GM08714 (cell line): ENCODE data around the gene LRRC47.

Experiments
- H3K4me3 ChIP-seq: fragments of 200-500 bp; sonication (Bioruptor generic); 2 replicates; pipeline ENCODE4 v1.5.1; 2014; ENCODE audit warnings: mild to moderate bottlenecking, low read length, inconsistent platforms
- ZNF274 ChIP-seq: IDR thresholded peaks from 2 replicates; pipeline ENCODE4 v1.6.1; 2012; ENCODE audit warnings: mild to moderate bottlenecking, low read depth, low read length

LRRC47 gene

GRCh38 chr1:3746389-3746829, 49.9 kb downstream of the LRRC47 start:
- H3K4me3 ChIP-seq = peak overlapping the region; percentile 78
- no peak for TF ChIP-seq ZNF274

- no peak for TF ChIP-seq ZNF274
- no peak overlapping the region for H3K4me3 ChIP-seq
Observed at GRCh38 chr1:3745590-3746381, 50.5 kb downstream of the LRRC47 start.

GRCh38 chr1:3745071-3745470, 51.2 kb downstream of the LRRC47 start:
- TF ChIP-seq ZNF274 = no peak
- H3K4me3 ChIP-seq = no peak overlapping the region

GRCh38 chr1:3744646-3745045, 51.7 kb downstream of the LRRC47 start:
- H3K4me3 ChIP-seq = no peak overlapping the region

GRCh38 chr1:3743826-3744225, 52.5 kb downstream of the LRRC47 start:
- H3K4me3 ChIP-seq = no peak overlapping the region
- TF ChIP-seq ZNF274 = no peak

More at GRCh38 chr1:3744646-3745045, 51.7 kb downstream of the LRRC47 start:
- TF ChIP-seq ZNF274 = no peak

GRCh38 chr1:3743421-3743820, 52.9 kb downstream of the LRRC47 start:
- H3K4me3 ChIP-seq = no peak overlapping the region
- TF ChIP-seq ZNF274 = no peak

GRCh38 chr1:3742439-3743298, 53.6 kb downstream of the LRRC47 start:
- TF ChIP-seq ZNF274 = no peak
- H3K4me3 ChIP-seq = no peak overlapping the region

GRCh38 chr1:3741566-3742438, 54.5 kb downstream of the LRRC47 start:
- no peak for TF ChIP-seq ZNF274
- no peak overlapping the region for H3K4me3 ChIP-seq

GRCh38 chr1:3740752-3741151, 55.5 kb downstream of the LRRC47 start:
- no peak for TF ChIP-seq ZNF274
- no peak overlapping the region for H3K4me3 ChIP-seq

GRCh38 chr1:3740042-3740441, 56.3 kb downstream of the LRRC47 start:
- no peak overlapping the region for H3K4me3 ChIP-seq
- TF ChIP-seq ZNF274 = no peak

- no peak overlapping the region for H3K4me3 ChIP-seq
- no peak for TF ChIP-seq ZNF274
Observed at GRCh38 chr1:3738943-3739342, 57.4 kb downstream of the LRRC47 start.

GRCh38 chr1:3736708-3737107, 59.6 kb downstream of the LRRC47 start:
- H3K4me3 ChIP-seq = no peak overlapping the region
- TF ChIP-seq ZNF274 = no peak

- no peak for TF ChIP-seq ZNF274
Observed at GRCh38 chr1:3736131-3736561, 60.2 kb downstream of the LRRC47 start.

GRCh38 chr1:3735688-3736087, 60.6 kb downstream of the LRRC47 start:
- no peak overlapping the region for H3K4me3 ChIP-seq
- no peak for TF ChIP-seq ZNF274

More at GRCh38 chr1:3736131-3736561, 60.2 kb downstream of the LRRC47 start:
- no peak overlapping the region for H3K4me3 ChIP-seq
